GM12875 (cell line): ENCODE measurements around the gene PRB2.
"Not testable (repeated sequence)": the region's sequence is repeated elsewhere in the genome, so short reads cannot be mapped to it uniquely, and the experiment has no call there.

Experiments
- H3K4me3 ChIP-seq: one replicate; pipeline ENCODE4 v1.5.1; 2011; ENCODE audit warnings: low read depth, low read length, control low read depth
- CTCF ChIP-seq: IDR thresholded peaks from 2 replicates; pipeline ENCODE4 v1.5.1; 2011; ENCODE audit warnings: low read depth, mild to moderate bottlenecking, control low read depth, inconsistent platforms, low read length, moderate library complexity, borderline replicate concordance; ENCODE audit not compliant: insufficient read depth

The PRB2 gene

GRCh38 chr12:11395467-11395866 lies at the start of gene PRB2:
PRB2 (minus strand) TSS chr12:11395567; CDS start chr12:11395529, 38 bp downstream.
- not testable (repeated sequence) for H3K4me3 ChIP-seq

DNA sequence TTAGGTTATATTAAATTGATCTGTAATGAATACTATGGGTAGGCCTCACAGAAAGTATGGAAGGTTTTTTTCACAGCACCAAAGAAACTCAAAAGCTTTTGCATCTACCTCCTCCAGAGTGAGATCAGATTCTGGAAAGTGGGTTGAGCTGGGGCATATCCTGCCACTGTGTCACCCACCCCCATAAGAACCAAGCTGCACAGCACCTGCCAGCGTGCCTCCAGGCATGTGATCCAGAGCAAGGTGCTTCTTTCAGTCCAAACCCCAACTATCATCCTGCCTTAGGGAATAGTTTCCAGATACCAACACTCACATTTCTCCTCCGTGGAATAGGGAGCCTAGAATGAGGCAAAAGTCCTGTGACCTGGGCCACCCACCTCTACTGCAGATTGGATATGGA lies 42.6 kb upstream of the PRB2 start:
- TF ChIP-seq CTCF = no peak

GRCh38 chr12:11433664-11434063 lies 38.3 kb upstream of the PRB2 start:
- no peak overlapping the region for H3K4me3 ChIP-seq
- TF ChIP-seq CTCF = no peak

More for the DNA sequence above, 42.6 kb upstream of the PRB2 start:
- H3K4me3 ChIP-seq = no peak overlapping the region

DNA sequence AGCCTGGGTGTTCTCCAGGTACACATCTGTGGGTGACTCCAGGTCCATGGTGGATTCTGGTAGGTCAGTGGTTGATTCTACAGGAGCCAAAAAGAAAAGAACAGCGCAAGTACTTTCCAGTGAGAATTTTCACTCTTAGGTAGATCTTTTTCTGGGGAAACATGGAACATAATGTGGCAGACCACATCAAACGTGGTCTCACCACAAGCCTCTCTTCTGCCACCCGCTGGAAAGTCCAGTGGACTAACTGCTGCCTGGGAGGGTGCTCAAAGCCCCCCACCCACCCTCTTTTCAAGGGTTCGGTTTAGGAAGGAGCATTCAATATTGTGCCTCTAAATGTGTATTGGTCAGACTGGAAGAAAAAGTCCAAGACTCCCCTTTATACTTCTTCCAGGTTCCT lies 36.1 kb upstream of the PRB2 start:
- no peak overlapping the region for H3K4me3 ChIP-seq
- TF ChIP-seq CTCF = no peak

- H3K4me3 ChIP-seq = no peak overlapping the region
- no peak for TF ChIP-seq CTCF
Measured at GRCh38 chr12:11427341-11427740, 32.0 kb upstream of the PRB2 start.

- TF ChIP-seq CTCF = no peak
- H3K4me3 ChIP-seq = no peak overlapping the region
Measured at GRCh38 chr12:11412731-11413130, 17.4 kb upstream of the PRB2 start.

- no peak overlapping the region for H3K4me3 ChIP-seq
Measured at GRCh38 chr12:11408096-11408495, 12.7 kb upstream of the PRB2 start.

More at GRCh38 chr12:11408096-11408495, 12.7 kb upstream of the PRB2 start:
- TF ChIP-seq CTCF = no peak
